ENCODE measurements around the gene AATF.

- TF ChIP-seq EZH2phosphoT487 (IDR thresholded peaks at IDR 0.05; ENCODE audit: insufficient read depth, low read depth) (no peak), EZH2 (IDR thresholded peaks at IDR 0.05; ENCODE audit: insufficient read depth, poor library complexity, severe bottlenecking) (peak; percentile 72)
Observed at GRCh38 chr17:36937959-36938565, 10.7 kb upstream of the AATF start.
